Hepatocyte (in vitro differentiated cells): Measurements from ENCODE around the gene TVP23B.
"Not testable (repeated sequence)": the region's sequence is repeated elsewhere in the genome, so short reads cannot be mapped to it uniquely, and the experiment has no call there.

Source experiments
- EZH2 ChIP-seq: fragments of 200-600 bp; sonication (generic); IDR thresholded peaks from 2 replicates; pipeline ENCODE4 v1.6.1; 2016; ENCODE audit warnings: antibody characterized with exemption, mild to moderate bottlenecking, borderline replicate concordance
- TF ChIP-seq, protein P1 (sequence below): fragments of 200-600 bp; sonication (generic); IDR thresholded peaks from 2 replicates; pipeline ENCODE4 v1.5.1; 2016; ENCODE audit warnings: antibody characterized with exemption, mild to moderate bottlenecking; ENCODE audit not compliant: poor library complexity

DNA sequence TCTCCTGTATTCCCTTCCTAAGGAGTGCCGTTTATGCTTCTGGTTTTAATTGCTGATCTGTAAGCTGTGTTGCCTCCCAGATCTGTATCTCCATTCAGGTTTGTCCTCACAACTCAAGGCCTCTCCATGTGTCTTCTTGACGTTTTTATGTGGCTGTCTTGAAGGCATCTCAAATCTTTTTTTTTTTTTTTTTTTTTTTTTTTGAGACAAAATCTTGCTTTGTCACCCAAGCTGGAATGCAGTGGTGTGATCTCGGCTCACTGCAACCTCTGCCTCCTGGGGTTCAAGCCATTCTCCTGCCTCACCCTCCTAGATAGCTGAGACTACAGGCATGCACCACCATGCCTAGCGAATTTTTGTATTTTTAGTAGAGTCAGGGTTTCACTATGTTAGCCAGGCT, 13.9 kb downstream of the TVP23B start:
- TF ChIP-seq, protein P1, sequence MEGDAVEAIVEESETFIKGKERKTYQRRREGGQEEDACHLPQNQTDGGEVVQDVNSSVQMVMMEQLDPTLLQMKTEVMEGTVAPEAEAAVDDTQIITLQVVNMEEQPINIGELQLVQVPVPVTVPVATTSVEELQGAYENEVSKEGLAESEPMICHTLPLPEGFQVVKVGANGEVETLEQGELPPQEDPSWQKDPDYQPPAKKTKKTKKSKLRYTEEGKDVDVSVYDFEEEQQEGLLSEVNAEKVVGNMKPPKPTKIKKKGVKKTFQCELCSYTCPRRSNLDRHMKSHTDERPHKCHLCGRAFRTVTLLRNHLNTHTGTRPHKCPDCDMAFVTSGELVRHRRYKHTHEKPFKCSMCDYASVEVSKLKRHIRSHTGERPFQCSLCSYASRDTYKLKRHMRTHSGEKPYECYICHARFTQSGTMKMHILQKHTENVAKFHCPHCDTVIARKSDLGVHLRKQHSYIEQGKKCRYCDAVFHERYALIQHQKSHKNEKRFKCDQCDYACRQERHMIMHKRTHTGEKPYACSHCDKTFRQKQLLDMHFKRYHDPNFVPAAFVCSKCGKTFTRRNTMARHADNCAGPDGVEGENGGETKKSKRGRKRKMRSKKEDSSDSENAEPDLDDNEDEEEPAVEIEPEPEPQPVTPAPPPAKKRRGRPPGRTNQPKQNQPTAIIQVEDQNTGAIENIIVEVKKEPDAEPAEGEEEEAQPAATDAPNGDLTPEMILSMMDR = not testable (repeated sequence)
- not testable (repeated sequence) for TF ChIP-seq EZH2
